ENCODE data around the gene PPP4R2.

DNA sequence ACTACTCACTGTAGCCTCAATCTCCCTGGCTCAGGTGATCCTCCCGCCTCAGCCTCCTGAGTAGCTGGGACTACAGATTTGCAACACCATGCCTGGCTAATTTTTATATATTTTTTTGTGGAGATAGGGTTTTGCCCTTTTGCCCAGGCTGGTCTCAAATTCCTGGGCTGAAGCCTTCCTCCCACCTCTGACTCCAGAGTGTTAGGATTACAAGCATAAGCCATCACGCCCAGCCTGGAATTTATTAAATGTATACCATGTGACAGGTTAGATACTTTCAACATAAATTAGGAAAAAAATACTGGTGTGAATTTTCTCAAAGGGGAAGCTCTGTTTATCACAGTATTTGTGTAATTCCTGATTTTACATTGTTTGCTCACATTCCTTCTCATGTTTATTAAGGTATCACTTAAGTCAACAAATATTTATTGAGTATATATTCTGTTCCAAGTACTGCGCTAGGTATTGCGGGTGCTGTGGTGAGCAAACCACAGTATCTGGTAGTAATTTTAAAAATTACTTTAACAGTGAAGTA lies 24.8 kb downstream of the PPP4R2 start:
- TF ChIP-seq, protein P1, sequence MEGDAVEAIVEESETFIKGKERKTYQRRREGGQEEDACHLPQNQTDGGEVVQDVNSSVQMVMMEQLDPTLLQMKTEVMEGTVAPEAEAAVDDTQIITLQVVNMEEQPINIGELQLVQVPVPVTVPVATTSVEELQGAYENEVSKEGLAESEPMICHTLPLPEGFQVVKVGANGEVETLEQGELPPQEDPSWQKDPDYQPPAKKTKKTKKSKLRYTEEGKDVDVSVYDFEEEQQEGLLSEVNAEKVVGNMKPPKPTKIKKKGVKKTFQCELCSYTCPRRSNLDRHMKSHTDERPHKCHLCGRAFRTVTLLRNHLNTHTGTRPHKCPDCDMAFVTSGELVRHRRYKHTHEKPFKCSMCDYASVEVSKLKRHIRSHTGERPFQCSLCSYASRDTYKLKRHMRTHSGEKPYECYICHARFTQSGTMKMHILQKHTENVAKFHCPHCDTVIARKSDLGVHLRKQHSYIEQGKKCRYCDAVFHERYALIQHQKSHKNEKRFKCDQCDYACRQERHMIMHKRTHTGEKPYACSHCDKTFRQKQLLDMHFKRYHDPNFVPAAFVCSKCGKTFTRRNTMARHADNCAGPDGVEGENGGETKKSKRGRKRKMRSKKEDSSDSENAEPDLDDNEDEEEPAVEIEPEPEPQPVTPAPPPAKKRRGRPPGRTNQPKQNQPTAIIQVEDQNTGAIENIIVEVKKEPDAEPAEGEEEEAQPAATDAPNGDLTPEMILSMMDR (IDR thresholded peaks at IDR 0.05 in 2 of 3, conservative IDR thresholded peaks at IDR 0.05 in 1 of 3; ENCODE audit: insufficient read depth in 2 of 3, low read depth in 1 of 3, low read length in 3 of 3), result no peak
- no peak for TF ChIP-seq ZNF445 (CRISPR knock-in tag; IDR thresholded peaks at IDR 0.05; ENCODE audit: low read depth)
- TF ChIP-seq GATAD2B (IDR thresholded peaks at IDR 0.05; ENCODE audit: borderline replicate concordance), result no peak
- no peak for TF ChIP-seq CHD2 (IDR thresholded peaks at IDR 0.05; ENCODE audit: low read depth, low read length)
- no peak for TF ChIP-seq EP300 (IDR thresholded peaks at IDR 0.05; ENCODE audit: low read length)
